NCI-H510A treated with DMSO at 0.1 percent for 48 hours (cell line): ENCODE data around the gene ZNF319.

ENCODE experiments used
- DNase-seq: peaks from one replicate; lab custom pipeline; 2025; lab: John Stamatoyannopoulos, UW

ZNF319 gene

DNA sequence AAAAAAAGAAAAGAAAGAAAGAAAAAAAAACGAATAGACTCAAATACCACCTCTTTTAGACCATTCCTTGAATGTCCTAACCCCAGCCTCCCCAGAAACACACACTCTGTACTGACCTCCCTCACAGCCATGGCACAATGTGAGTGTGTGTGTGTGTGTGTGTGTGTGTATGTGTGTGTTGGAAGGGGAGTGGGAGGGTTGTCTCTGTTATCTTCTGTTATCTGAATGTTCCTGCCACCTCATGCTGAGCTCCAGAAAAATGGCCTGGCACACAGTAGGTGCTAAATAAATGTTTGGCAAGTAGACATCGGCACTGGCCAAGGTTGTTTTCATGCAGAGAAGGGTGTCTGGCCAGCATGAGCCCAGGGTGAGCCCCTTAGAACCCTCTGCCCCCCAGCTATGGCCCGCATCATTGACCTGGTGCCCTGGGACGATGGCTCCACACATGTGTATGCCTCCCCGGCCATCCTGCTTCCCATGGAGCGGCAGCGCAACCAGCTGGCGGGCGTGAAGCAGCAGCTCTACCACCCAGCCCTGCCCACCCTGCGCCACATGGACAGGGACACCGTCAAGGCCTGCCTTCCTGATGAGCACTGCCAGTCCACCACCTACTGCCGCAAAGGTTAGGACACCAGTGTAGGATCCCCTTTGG is 22.9 kb downstream of the ZNF319 start:
- no peak for DNase-seq

DNA sequence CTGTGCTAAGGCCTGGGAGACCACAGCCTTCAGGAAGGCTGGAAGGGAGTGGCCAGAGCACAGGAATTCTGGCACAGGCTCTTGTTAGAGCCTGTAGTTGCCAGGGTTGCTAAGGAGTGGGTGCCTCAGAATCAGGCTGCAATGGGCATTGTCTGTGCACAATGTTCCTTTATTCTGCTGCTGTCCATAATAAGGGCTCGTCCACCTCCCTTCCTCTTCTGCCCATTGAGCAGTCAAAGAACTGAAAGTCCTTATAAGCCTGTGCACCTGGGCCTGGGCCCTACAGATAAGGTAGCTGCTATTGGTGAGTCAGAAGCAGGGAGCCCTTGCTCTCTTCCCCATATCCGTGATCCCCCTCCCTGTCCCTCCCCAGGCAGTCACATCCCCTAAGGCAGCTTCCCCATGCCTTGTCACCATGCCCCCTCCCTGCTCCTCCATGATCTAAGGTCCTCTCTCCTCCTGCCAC is 24.1 kb downstream of the ZNF319 start:
- DNase-seq = no peak

GRCh38 chr16:57972306-57972705 is 28.2 kb downstream of the ZNF319 start:
- no peak for DNase-seq

DNA sequence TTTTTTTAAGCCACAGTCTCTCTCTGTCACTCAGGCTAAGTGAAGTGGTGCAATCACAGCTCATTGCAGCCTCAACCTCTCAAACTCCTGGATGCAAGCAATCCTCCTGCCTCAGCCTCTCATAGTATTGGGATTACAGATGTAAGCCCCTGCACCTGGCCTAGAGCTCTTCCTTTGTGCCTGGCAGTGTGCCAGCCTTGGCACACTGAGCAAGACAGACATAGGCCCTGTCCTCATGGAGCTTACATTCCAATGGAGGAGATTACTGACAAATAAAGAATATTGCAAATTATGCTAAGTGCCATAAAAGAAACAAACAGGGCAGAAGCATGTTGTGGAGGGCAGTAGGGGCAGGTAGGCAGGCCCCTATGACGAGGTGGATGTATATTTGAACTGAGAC is 28.6 kb downstream of the ZNF319 start:
- no peak for DNase-seq

DNA sequence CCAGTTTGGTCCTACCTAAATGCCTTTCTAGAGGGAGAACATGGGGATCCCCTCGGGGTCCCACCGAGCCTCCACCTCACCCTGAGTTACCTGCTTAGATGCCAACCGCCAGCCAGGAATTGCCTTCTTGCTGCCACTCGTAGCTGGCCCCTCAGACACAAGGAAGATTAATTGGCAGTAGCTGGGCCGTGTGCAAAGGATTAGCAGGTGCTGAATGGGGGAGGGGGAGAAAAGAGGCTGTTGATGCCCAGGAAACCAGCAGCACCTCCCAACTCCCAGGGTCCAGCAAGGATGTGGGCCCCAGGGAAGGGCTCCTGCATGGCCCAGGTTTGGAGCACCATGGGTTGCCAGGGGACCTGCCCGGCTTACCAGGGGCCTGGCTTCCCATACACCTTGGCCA is 29.5 kb downstream of the ZNF319 start, which contains the start of gene CNGB1:
Gene CNGB1 (minus strand): TSS at position 159 of the 400 bp plus-strand sequence. CDS start 3,842 bp downstream, outside the sequence.
- peak; percentile 83 for DNase-seq

- DNase-seq = no peak
Measured at GRCh38 chr16:57970319-57970718, 30.2 kb downstream of the ZNF319 start.

DNA sequence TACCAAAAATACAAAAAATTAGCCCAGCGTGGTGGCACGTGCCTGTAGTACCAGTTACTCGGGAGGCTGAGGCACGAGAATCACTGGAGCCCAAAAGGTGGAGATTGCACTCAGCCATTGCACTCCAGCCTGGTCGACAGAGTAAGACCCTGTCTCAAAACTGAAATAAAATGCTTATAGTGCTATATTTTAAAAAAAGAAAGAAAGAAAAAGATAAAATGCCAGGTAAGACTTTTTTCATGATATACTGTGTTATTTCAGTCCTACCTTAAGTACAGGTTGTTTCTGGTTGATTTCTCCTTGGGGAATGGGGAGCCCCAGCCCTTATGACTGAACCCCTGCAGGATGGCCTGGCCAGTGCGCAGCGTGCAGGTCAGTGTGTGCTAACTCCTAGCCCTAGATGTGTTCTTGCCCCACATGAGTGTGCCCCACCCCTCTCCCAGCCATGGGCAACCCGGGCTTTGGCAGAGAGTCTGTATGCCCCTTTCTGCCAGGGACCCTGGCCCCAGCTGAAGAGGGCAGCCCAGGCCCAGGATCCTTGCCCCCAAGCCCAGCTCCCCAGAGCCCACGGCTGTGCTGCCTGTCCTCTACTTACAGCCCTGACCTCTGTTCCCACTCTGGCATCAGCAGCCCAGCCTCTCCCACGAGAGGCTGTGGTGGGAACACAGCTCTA is 30.9 kb downstream of the ZNF319 start:
- DNase-seq = no peak

DNA sequence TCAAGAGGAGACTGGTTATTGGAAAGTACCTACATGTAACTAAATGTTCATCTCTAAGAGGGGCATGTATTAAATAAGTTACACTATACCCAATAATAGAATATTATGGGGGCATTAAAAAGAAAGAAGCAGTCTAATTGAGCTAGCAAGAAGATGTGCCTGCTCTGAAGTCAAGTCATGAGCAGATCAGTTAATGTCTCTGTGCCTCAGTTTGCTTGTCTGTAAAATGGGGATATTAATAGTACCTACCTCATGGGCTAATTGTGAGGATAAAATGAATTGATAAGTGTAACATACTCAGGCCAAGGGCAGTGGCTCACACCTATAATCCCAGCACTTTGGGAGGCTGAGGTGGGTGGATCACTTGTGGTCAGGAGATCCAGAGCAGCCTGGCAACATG is 32.6 kb downstream of the ZNF319 start:
- DNase-seq = no peak

DNA sequence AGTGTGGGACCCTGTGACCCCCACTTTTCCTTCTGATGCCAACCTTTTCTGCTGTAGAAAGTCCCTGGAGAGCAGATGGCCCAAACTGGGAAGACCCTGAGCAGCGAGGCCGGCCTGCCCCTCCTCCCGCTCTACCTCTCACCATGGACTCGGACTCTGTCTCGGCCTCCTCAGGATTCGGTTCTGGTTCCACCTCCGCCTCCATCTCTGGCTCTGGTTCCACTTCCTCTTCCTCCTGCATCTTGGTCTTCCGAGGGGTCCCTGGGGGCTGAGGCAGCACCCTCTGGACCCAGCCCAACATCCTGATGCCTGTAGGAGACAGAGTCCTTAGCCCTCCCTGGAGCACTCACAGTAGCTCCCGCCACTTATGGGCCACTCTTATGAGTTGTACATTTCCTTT is 33.5 kb downstream of the ZNF319 start:
- DNase-seq = no peak

DNA sequence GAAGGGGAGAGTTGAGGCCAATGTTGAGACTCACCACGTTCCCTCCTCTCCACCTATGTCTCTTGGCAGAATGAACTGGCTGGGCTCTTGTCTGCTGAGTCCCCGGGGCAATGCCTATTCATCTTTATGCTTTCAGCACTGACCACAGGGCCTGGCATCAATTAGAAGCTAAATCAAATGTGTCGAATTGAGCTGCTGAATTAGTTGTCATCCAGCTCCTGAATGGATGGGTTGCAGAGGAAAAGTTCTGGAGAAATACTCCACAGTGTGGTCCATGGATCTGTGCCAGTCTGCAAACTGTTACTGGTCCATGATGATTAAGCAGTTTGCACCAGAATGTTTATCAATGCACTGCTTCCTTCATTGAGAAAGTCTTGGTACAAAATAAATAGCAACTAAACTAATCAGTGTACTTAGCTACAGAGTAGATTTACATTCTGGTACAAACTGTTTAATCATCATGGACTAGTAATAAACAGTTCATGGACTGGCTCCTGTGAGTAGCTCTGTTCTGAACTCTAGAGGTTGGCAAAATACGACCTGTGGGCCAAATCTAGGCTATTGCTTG is 34.2 kb downstream of the ZNF319 start:
- no peak for DNase-seq

DNA sequence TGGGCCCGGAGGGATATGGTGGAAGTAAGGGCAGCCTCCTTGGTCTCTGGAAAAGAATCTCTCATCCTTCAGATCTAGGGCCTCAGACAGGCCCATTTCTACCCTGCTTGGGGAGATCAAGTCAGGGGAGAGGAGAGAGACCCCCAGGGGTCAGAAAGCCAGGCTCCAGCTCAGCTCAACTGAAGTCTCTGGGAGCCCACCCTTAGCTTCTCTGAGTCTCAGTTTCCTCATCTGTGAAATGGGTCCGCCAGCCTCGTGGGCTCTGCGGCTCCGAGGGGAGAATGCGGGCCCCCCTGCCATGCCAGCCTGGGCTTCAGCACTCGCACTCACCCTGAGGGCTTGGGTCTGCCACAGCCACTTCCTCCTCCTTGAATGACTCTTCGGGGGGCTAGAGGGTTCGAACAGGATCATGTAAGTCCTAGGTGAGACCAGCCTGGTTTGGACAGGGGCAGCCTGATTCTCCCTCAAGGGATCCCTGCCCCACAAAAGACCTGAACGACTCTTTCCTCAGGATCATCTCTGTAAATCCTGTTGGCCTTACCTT is 36.2 kb downstream of the ZNF319 start:
- no peak for DNase-seq

DNA sequence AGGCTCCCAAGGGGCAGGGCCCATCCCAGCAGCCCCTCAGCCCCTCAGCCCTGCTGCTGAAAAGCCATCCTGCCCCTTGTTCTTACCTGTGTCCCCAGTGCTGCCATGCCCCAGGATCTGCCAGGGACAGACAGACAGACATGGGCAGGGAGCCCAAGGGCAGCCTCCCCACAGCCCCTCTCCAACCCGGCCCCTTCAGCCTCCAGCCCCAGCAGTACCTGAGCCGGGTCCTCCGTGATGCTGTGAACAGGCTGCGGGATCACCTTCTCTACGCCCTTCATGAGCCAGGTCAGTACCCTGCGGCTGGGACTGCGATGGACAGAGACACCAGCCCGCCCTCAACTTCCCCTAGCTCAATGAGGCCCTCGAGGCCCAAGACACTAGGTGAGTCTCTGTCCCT is 37.7 kb downstream of the ZNF319 start:
- no peak for DNase-seq

GRCh38 chr16:57962046-57962445 is 38.4 kb downstream of the ZNF319 start:
- no peak for DNase-seq

- DNase-seq = no peak
Measured at GRCh38 chr16:57961538-57961937, 38.9 kb downstream of the ZNF319 start.

GRCh38 chr16:57960826-57961472 is 39.5 kb downstream of the ZNF319 start:
- DNase-seq = no peak

DNA sequence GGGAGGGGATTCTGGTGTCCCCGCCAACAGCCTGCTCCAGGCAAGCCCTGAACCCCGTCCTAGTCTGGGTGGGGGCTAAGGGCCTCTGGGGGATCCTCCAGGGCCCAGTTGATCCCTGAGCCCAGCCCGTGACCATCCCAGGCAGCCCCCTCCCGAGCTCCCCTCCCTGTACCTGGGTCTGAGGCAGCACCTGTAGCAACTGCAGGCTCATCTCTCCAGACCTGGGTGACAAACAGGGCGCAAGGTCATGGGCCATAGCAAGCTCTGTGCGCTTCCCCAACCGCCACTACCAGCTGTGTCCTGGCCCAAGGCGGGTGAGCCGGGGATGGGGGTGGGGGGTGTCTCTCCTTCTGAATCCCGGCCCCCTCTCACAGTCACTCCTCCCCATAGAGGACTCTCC is 40.2 kb downstream of the ZNF319 start:
- DNase-seq = no peak

DNA sequence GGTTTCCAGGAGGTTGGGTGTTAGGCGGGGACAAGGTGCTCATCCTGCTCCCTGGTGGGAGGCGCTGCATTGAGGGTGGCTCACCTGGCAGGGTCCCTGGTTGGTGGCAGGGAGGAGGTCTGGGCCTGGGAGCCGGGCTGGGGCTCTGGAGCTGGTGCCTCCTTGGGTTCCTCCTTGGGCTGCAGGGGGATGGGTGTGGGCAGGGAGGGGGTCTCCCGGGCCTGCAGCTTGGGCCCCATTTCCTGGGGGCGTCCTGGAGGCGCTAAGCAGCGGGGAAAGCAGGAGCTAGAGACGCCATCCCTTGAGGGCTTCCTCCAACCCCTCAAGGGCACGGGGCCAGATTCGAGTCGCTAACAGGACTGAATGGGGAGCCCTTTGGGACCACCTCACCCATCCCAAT is 40.7 kb downstream of the ZNF319 start:
- DNase-seq = no peak

DNA sequence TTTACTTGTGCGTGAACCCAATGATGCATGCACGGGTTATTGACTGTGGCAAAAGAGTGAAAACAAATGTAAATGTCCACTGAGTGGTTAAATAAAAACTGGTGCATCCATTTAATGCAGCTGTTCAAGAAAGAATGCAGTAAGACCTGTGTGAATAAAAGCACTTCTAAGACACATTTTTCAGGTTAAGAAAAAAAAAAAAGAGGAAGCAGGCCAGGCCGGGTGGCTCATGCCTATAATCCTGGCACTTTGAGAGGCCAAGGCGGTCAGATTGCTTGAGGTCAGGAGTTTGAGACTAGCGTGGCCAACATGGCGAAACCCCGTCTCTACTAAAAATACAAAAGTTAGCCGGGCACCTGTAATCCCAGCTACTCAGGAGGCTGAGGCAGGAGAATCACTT is 41.4 kb downstream of the ZNF319 start:
- DNase-seq = no peak

DNA sequence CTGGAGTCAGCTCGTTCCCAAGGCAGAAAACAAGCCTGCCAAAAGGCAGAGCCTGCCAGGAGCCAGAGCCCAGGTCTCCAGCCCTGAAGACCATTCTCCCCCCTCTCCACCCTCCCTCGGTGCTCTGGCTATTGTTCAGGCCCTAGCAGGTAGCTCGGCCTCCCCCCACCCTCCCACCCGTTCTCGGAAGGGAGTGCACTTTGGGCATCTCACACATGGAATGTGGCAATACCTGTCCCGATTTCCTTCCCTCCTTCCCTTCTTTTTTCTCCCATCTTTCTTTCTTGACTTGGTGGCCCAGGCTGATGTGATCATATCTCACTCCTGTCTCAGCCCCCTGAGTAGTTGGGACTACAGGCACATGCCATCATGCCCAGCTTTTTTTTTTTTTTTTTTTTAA is 41.9 kb downstream of the ZNF319 start:
- DNase-seq = no peak

DNA sequence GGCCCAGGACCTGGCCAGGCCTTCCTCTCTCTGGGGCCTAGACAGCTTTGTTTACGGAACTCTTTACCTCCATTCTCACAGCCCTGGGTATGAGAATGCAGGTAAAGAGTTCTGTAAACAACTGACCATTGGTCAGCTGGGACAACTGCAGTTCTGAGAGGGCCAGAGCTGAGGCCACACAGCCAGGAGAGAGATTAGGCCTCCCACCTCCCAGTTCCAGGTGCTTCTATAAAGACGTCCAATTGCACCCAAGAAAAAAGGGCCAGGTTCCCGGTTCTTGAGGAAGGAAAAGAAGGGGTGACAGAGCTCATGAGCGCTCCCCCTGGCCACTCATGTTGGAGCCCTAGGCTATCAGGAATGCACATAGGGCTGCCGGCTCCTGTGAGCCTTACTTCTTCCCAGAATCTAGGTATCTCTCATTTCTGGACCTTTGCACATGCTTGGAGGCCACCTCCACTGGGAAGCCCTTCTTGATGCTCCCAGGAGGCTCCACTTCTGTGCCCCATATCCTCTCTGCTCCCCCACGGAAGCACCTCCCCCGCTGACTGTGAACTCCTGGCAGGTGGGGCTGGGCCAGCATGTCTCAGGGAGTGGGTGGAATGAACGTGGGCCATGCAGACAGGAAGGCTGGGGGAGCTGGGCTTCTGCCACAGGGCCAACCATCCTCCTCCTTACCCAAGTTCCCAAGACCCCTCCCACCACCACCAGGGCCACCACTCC is 42.6 kb downstream of the ZNF319 start:
- DNase-seq = peak; percentile 34

DNA sequence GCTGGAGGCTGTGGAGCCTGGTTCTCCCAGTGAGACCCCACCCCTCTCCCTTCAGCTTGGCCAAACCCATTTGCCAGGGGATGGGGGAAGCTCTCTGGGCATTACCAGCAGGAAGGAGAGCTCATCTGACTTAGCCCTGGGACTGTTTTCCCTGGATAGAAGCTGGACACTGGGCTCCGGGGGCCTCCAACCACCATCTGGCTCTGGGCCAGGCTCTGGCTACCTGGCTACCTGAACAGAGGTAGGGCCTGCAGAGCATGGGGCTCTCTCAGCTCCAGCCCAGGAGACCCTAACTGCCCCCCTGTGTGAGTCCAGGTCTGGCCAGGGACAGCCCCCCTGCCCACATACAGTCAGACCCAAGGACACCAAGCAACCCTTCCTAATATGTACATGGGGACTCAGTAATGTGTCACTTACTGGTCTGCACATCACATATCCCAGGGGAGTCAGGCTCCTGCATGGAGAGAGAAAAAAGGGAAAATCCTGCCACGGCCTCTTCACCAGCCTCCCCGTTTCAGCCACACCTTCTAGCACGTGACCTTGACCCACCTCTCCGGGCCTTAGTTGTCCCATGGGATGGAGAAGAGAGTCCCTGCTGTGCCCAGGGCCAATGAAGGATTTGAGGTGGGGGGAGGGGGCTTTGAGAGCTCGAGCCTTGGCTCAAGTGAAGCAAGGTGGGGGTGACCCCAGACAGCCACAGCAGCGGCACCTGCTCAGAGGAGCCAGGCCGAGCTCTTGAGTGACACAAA is 43.4 kb downstream of the ZNF319 start:
- DNase-seq = no peak
